GM21619 (cell line): Measurements from ENCODE around the gene MEAF6.

Experiments used
- ATAC-seq: cut with Tn5 transposase; IDR thresholded peaks from one replicate; pipeline ENCODE4 v1.9.1; 2021; ENCODE audit not compliant: unreplicated experiment

Gene MEAF6

GRCh38 chr1:37446874-37447273 lies 67.7 kb downstream of the MEAF6 start:
- no peak for ATAC-seq

- ATAC-seq: no peak
Measured at GRCh38 chr1:37442644-37443043, 71.9 kb downstream of the MEAF6 start.
